GM12874 (cell line): ENCODE results near the gene SLC25A22.

Experiments used
- TF ChIP-seq, protein P1 (sequence below): IDR thresholded peaks from 2 replicates; pipeline ENCODE4 v1.5.1; 2011; ENCODE audit warnings: low read depth, mild to moderate bottlenecking, control low read depth, low read length, moderate library complexity; ENCODE audit not compliant: insufficient read depth

Gene SLC25A22

DNA sequence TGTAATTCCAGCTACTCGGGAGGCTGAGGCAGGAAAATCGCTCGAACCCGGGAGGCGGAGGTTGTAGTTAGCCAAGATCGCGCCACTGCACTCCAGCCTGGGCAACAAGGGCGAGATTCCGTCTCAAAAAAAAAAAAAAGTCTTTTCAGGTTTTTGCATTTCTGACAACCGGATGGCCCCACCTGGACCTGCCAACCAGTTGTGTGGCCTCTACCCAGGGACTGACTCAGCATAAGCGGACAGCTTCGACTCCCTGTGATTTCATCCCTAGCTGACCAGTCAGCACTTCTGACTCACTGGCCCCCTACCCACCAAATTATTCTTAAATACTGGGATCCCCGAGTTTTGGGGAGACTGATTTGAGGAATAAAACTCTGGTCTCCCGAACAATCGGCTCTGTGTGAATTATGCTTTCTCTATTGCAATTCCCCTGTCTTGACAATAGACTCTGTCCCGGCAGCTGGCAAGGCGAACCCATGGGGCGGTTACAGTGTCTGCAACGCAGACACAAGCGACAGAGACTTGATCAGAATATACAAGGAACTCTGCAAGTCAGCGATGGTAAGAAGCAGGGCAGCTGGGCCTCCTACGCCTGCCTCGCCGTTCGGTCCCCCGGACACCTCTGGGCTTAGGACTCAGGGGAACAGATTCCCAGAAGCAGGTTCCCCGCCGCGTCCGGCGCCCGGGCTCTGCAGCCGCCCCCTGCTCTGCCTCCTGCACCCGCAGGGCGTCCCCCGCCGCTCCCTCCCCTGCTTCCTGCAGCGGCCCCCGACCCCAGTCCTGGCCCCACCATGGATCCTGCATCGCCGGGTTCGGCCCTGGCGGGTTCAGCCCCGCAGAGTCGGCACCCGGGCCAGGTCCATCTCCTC is 51.6 kb downstream of the SLC25A22 start:
- TF ChIP-seq, protein P1, sequence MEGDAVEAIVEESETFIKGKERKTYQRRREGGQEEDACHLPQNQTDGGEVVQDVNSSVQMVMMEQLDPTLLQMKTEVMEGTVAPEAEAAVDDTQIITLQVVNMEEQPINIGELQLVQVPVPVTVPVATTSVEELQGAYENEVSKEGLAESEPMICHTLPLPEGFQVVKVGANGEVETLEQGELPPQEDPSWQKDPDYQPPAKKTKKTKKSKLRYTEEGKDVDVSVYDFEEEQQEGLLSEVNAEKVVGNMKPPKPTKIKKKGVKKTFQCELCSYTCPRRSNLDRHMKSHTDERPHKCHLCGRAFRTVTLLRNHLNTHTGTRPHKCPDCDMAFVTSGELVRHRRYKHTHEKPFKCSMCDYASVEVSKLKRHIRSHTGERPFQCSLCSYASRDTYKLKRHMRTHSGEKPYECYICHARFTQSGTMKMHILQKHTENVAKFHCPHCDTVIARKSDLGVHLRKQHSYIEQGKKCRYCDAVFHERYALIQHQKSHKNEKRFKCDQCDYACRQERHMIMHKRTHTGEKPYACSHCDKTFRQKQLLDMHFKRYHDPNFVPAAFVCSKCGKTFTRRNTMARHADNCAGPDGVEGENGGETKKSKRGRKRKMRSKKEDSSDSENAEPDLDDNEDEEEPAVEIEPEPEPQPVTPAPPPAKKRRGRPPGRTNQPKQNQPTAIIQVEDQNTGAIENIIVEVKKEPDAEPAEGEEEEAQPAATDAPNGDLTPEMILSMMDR = no peak

DNA sequence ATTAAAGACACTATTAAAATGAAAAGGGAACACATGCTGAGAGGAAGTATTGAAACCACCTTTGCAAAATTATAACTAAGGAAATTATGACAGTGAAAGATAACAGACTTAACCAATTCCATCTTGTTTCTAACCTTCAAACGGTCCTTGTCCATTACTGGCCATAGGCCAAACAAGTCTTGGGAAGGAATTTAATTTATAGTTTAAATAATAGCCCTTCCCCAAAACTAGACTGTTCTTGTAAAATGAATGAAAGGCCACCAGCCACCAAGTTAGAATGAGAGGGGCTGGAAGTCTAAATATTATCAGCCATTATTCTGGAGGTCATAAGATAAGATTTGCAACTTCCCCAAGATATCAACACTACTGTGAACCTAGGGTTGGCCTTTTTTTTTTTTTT is 52.7 kb downstream of the SLC25A22 start:
- TF ChIP-seq, protein P1 = no peak

DNA sequence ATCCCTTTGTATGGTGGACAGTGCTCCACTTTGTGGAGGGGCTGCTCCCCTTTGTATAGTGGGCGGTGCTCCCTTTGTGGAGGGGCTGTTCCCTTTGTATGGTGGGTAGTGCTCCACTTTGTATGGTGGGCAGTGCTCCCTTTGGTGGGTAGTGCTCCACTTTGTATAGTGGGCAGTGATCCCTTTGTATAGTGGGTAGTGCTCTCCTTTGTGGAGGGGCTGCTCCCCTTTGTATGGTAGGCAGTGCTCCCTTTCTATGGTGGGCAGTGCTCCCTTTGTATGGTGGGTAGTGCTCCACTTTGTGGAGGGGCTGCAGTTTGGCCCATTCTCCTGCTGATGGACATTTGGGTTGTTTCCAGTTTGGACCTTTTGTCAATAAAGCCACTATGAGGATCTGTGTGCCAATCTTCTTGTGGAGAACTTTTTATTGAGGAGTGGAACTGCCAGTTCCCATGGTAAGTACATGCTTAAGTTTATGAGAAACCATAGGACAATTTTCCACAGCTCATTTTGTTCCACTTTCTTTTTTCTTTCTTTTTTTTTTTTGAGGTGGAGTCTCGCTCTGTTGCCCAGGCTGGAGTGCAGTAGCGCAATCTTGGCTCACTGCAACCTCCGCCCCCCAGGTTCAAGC is 55.4 kb downstream of the SLC25A22 start:
- TF ChIP-seq, protein P1 = no peak

DNA sequence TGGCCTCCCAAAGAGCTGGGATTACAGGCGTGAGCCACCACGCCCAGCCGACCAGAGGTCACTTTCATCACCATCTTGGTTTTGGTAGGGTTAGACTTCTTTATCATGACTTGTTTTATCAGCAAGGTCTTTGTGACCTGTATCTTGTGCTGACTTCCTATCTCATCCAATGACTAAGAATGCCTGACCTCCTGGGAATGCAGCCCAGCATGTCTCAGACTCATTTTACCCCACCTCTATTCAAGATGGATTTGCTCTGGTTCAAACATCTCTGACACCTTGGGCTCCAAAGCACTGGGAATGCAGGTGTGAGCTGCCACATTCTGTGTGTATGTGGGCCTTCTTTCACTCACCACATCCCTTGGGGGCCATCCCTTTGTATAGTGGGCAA is 55.9 kb downstream of the SLC25A22 start:
- TF ChIP-seq, protein P1 = no peak
